HCT116 (cell line): Measurements from ENCODE around the gene AP5Z1. TPM values are rescaled to one million over a fixed set of nuclear protein-coding genes. Genes with fewer than 3 reads are reported as not detected.

Experiments
- ATAC-seq: fragments of 200-7000 bp; cut with Tn5 transposase; 2 replicates; pipeline ENCODE4 v1.9.1; 2020; ENCODE audit warnings: mild to moderate bottlenecking, moderate library complexity
- BruUV-seq: library from RNA; stranded (reverse); fragments of 400-500 nt; replicated peaks from 2 replicates; lab custom pipeline; 2021; lab: Mats Ljungman, UMichigan
- CTCF ChIA-PET: fragments of 300-600 bp; sonication (Branson Sonifier 250); formaldehyde crosslinking; loops from one replicate; lab custom pipeline; 2021; ENCODE audit warnings: antibody characterized with exemption; lab: Charles Lee
- POLR2A ChIA-PET: fragments of 300-600, 350-600 bp; sonication (Branson Sonifier 250); formaldehyde crosslinking; loops from one replicate; lab custom pipeline; 2021; ENCODE audit warnings: antibody characterized with exemption; lab: Charles Lee
- RAD21 ChIA-PET, 2 experiments: fragments of 300-600 bp; sonication (Branson Sonifier 250); formaldehyde crosslinking; loops; one replicate each; lab custom pipeline; 2023; ENCODE audit warnings: low total read pairs in 2 of 2; ENCODE audit not compliant: uncharacterized antibody in 2 of 2, unreplicated experiment in 2 of 2, low non-redundant PET in 1 of 2; lab: Charles Lee
- DNase-seq: peaks from one replicate; pipeline ENCODE4 v3.0.0-alpha.2; 2010; ENCODE audit warnings: low read depth, low spot score
- H2AFZ ChIP-seq: fragments of 200-600 bp; shearing (Covaris generic), sonication (generic); 2 replicates; pipeline ENCODE4 v1.6.1; 2017; ENCODE audit warnings: low read depth, mixed run types, mixed read lengths, antibody characterized with exemption, low read length; ENCODE audit not compliant: poor library complexity, severe bottlenecking
- H3K27ac ChIP-seq: 2 replicates; pipeline ENCODE4 v1.5.1; 2012; ENCODE audit warnings: low read depth, low read length
- H3K27me3 ChIP-seq: fragments of 200-600 bp; sonication (generic); 2 replicates; pipeline ENCODE4 v1.6.1; 2016; ENCODE audit warnings: mixed run types, low read length, mixed read lengths; ENCODE audit not compliant: insufficient read depth
- H3K36me3 ChIP-seq, 2 experiments: fragments of 200-500 bp in 1 of 2; fragments of 200-600 bp in 1 of 2; sonication (Bioruptor generic) in 1 of 2; sonication (generic) in 1 of 2; 2 replicates each; pipeline versions ENCODE4 v1.5.1 to v1.6.1; 2014 to 2016; ENCODE audit warnings: low read length in 2 of 2, inconsistent platforms in 1 of 2, mixed read lengths in 1 of 2, mixed run types in 1 of 2; ENCODE audit not compliant: insufficient read depth in 2 of 2, control insufficient read depth in 1 of 2
- H3K4me1 ChIP-seq, 2 experiments: fragments of 200-600 bp in 1 of 2; sonication (generic) in 1 of 2; 2 replicates each; pipeline versions ENCODE4 v1.5.1 to v1.6.1; 2012 to 2017; ENCODE audit warnings: low read length in 2 of 2, inconsistent platforms in 1 of 2, mild to moderate bottlenecking in 1 of 2, mixed read lengths in 1 of 2, mixed run types in 1 of 2, moderate library complexity in 1 of 2; ENCODE audit not compliant: insufficient read depth in 2 of 2, control insufficient read depth in 1 of 2
- H3K4me2 ChIP-seq: fragments of 200-600 bp; sonication (generic); 2 replicates; pipeline ENCODE4 v1.6.1; 2017; ENCODE audit warnings: mixed run types, low read length, mixed read lengths
- H3K4me3 ChIP-seq, 2 experiments: fragments of 200-600 bp in 1 of 2; sonication (generic) in 1 of 2; replicated peaks in 1 of 2; 2 replicates each; pipeline ENCODE4 v1.5.1; 2011 to 2016; ENCODE audit warnings: low read length in 2 of 2, control low read depth in 1 of 2, low read depth in 1 of 2, mild to moderate bottlenecking in 1 of 2, mixed read lengths in 1 of 2, mixed run types in 1 of 2
- H3K79me2 ChIP-seq: fragments of 200-600 bp; sonication (generic); 2 replicates; pipeline ENCODE4 v1.6.1; 2017; ENCODE audit warnings: mild to moderate bottlenecking, mixed run types, low read length, moderate library complexity, mixed read lengths; ENCODE audit not compliant: insufficient read depth
- H3K9ac ChIP-seq: fragments of 200-600 bp; sonication (generic); 2 replicates; pipeline ENCODE4 v1.6.1; 2016; ENCODE audit warnings: low read length, mixed read lengths
- H3K9me2 ChIP-seq: fragments of 200-600 bp; sonication (generic), shearing (Covaris generic); 2 replicates; pipeline ENCODE4 v1.6.1; 2017; ENCODE audit warnings: mixed run types, mild to moderate bottlenecking, moderate library complexity; ENCODE audit not compliant: insufficient read depth
- H3K9me3 ChIP-seq, 2 experiments: fragments of 200-500 bp in 1 of 2; fragments of 200-600 bp in 1 of 2; sonication (Bioruptor generic) in 1 of 2; sonication (generic) in 1 of 2; 2 replicates each; pipeline ENCODE4 v1.6.1; 2014 to 2017; ENCODE audit warnings: low read length in 2 of 2, mixed read lengths in 2 of 2, inconsistent platforms in 1 of 2, low read depth in 1 of 2, mild to moderate bottlenecking in 1 of 2, mixed run types in 1 of 2, moderate library complexity in 1 of 2; ENCODE audit not compliant: control insufficient read depth in 1 of 2, insufficient read depth in 1 of 2
- H4K20me1 ChIP-seq: fragments of 200-600 bp; sonication (generic), shearing (Covaris generic); 2 replicates; pipeline ENCODE4 v1.6.1; 2017; ENCODE audit warnings: mixed run types, mild to moderate bottlenecking, moderate library complexity; ENCODE audit not compliant: insufficient read depth
- EZH2 ChIP-seq: fragments of 200-600 bp; sonication (generic); IDR thresholded peaks from 2 replicates; pipeline ENCODE4 v1.6.1; 2017; ENCODE audit warnings: antibody characterized with exemption, mixed run types
- EZH2phosphoT487 ChIP-seq: fragments of 200-600 bp; IDR thresholded peaks from 2 replicates; pipeline ENCODE4 v1.6.1; 2018; ENCODE audit warnings: antibody characterized with exemption, borderline replicate concordance
- FOSL1 ChIP-seq: IDR thresholded peaks from 2 replicates; pipeline ENCODE4 v1.6.1; 2012; ENCODE audit warnings: low read depth
- intact Hi-C: fragments of 100-400 bp; cut with micrococcal nuclease; formaldehyde crosslinking; loops from 2 replicates; pipeline ENCODE4 v1.10.0; 2022
- total RNA-seq: library from RNA; stranded (reverse); gene quantifications from one replicate; pipeline ENCODE4 v1.2.1, GENCODE V29; 2021; ENCODE audit not compliant: unreplicated experiment
- TF ChIP-seq, protein P1 (sequence below): IDR thresholded peaks from 2 replicates; pipeline ENCODE4 v1.6.1; 2012; ENCODE audit warnings: low read depth
- TF ChIP-seq, protein P2 (sequence below): IDR thresholded peaks from 2 replicates; pipeline ENCODE4 v1.6.1; 2012

The AP5Z1 gene
- total RNA-seq, 1 experiment from 2014 or later, result 23.2 TPM

DNA sequence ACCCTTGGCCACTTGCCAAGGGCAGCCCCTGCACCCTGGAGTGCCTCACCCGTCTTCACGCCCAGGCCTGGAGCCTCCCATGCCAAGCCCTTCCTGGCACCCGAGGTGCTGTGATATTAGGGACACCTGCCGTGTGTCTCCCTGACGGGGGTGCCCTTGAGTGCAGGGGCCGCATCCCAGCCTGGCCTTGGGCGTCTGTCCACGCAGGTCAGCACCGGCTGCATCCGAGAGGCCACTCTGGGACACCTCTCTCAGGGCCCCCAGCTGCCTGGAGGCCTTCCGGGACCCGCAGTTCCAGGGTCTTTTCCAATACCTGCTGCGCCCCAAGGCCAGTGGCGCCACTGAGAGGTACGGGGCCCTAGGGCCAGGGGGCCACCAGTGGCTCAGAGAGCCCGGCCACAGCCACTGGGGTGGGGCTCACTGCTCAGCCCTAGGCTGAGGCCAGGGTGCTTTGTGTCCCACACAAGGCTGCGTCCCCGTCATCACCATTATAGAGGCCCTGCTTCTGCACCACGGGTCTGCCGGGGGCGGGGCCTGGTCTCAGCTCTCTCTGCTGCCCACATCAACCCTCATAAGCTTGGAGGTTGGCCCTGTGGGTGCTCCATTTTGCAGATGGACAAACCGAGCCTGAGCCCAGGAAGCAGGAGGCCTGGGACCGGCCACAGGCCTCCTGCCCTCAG lies 12.7 kb downstream of the AP5Z1 start:
- intact Hi-C loops, result no loop called here
- CTCF ChIA-PET, result no interaction called here
- RAD21 ChIA-PET, result no interaction called here
- no peak overlapping the region for H3K4me2 ChIP-seq
- no peaks in the 10 kb centered on the region for H3K79me2 ChIP-seq
- BruUV-seq, result no TSS peak
- TF ChIP-seq FOSL1 (no peak), EZH2phosphoT487 (no peak), EZH2 (no peak)
- TF ChIP-seq, protein P1, sequence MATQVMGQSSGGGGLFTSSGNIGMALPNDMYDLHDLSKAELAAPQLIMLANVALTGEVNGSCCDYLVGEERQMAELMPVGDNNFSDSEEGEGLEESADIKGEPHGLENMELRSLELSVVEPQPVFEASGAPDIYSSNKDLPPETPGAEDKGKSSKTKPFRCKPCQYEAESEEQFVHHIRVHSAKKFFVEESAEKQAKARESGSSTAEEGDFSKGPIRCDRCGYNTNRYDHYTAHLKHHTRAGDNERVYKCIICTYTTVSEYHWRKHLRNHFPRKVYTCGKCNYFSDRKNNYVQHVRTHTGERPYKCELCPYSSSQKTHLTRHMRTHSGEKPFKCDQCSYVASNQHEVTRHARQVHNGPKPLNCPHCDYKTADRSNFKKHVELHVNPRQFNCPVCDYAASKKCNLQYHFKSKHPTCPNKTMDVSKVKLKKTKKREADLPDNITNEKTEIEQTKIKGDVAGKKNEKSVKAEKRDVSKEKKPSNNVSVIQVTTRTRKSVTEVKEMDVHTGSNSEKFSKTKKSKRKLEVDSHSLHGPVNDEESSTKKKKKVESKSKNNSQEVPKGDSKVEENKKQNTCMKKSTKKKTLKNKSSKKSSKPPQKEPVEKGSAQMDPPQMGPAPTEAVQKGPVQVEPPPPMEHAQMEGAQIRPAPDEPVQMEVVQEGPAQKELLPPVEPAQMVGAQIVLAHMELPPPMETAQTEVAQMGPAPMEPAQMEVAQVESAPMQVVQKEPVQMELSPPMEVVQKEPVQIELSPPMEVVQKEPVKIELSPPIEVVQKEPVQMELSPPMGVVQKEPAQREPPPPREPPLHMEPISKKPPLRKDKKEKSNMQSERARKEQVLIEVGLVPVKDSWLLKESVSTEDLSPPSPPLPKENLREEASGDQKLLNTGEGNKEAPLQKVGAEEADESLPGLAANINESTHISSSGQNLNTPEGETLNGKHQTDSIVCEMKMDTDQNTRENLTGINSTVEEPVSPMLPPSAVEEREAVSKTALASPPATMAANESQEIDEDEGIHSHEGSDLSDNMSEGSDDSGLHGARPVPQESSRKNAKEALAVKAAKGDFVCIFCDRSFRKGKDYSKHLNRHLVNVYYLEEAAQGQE, result no peak
- TF ChIP-seq, protein P2, sequence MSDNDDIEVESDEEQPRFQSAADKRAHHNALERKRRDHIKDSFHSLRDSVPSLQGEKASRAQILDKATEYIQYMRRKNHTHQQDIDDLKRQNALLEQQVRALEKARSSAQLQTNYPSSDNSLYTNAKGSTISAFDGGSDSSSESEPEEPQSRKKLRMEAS, result no peak
- H3K9ac ChIP-seq, result no peak overlapping the region
- no peaks in the 10 kb centered on the region for H3K36me3 ChIP-seq
- no peak for ATAC-seq
- no peak overlapping the region for H3K27ac ChIP-seq
- H3K4me1 ChIP-seq, result peaks cover 0 to 4% of the 10 kb centered on the region in 2 experiments; a peak in 2 of 4 replicates
- POLR2A ChIA-PET, result no interaction called here
- H2AFZ ChIP-seq, result no peak overlapping the region
- no peaks in the 10 kb centered on the region for H4K20me1 ChIP-seq
- H3K9me2 ChIP-seq, result no peaks in the 10 kb centered on the region
- no peaks in the 10 kb centered on the region for H3K9me3 ChIP-seq
- H3K27me3 ChIP-seq, result no peaks in the 10 kb centered on the region
- H3K4me3 ChIP-seq, result no peak overlapping the region
- DNase-seq, result no peak
